GM23338 (cell line): Measurements from ENCODE around the gene C1orf87. TPM values are rescaled to one million over a fixed set of nuclear protein-coding genes. Genes with fewer than 3 reads are reported as not detected.

Source experiments
- EZH2phosphoT487 ChIP-seq: fragments of 200-600 bp; sonication (generic); IDR thresholded peaks from one replicate; pipeline ENCODE4 v1.8.1; 2018; ENCODE audit warnings: antibody characterized with exemption; ENCODE audit not compliant: unreplicated experiment
- JUNB ChIP-seq: IDR thresholded peaks from one replicate; pipeline ENCODE4 v1.6.1; 2016; ENCODE audit warnings: antibody characterized with exemption; ENCODE audit not compliant: unreplicated experiment
- POLR2AphosphoS5 ChIP-seq: IDR thresholded peaks from 2 replicates; pipeline ENCODE4 v1.6.1; 2016; ENCODE audit warnings: antibody characterized with exemption, low read depth
- STAT1 ChIP-seq: IDR thresholded peaks from one replicate; pipeline ENCODE4 v1.6.1; 2016; ENCODE audit warnings: antibody characterized with exemption; ENCODE audit not compliant: unreplicated experiment
- ZNF331 ChIP-seq: fragments of 250-450 bp; sonication (Bioruptor Pico); IDR thresholded peaks from 2 replicates; pipeline ENCODE4 v1.5.0; 2020; ENCODE audit warnings: low read depth, mild to moderate bottlenecking, moderate library complexity
- ZNF462 ChIP-seq: fragments of 250-450 bp; sonication (Bioruptor Pico); IDR thresholded peaks from 2 replicates; pipeline ENCODE4 v1.5.0; 2020; ENCODE audit warnings: mild to moderate bottlenecking, moderate library complexity
- polyA plus RNA-seq: library from polyadenylated mRNA; unstranded; fragments of >200 nt; fragmentation: Nextera tagmentation; extraction: Ambion mirVana; gene quantifications from 2 replicates; pipeline ENCODE4 v1.2.1, GENCODE V29; 2016
- small RNA-seq: library from RNA; depleted of rRNA; stranded (forward); fragments of <200 nt; gene quantifications from one replicate; pipeline ENCODE3, GENCODE V24; 2014; ENCODE audit warnings: low replicate concordance
- total RNA-seq: library from RNA; depleted of rRNA; stranded (reverse); fragments of >200 nt; shearing (Covaris generic); gene quantifications from 2 replicates; pipeline ENCODE4 v1.2.3, GENCODE V29; 2014; rRNA removed

Gene C1orf87
- total and polyA plus RNA-seq, 2 experiments from 2014 or later: 0.07 to 0.21 TPM

DNA sequence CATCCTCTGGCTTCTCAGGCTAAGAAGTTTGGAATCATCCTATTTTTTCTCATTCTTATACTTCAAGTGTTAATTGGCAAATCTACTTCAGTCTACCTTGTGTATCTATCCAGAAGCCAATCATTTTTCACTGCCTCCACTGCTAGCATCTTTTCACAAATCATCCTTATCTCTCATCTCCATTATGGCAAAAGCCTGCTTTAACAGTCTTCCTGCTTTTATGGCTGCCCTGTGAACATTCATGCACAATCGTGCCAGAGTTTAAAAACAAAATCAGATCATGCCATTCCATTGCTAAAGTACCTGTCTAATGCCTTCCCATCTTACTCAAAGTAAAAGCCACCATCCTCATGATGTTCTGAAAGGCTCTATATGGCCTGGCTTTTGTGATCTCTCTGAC, 127.8 kb downstream of the C1orf87 start (continued):
- TF ChIP-seq ZNF462 (CRISPR knock-in tag): no peak
- TF ChIP-seq JUNB: no peak
- TF ChIP-seq STAT1: no peak
- no peak for TF ChIP-seq EZH2phosphoT487
- no peak for TF ChIP-seq ZNF331 (CRISPR knock-in tag)
- no peak for TF ChIP-seq POLR2AphosphoS5

Small RNA genes lying within 50 kb of the gene (small RNA-seq; reads per million reads assigned to genes)
- not detected for gene RN7SL475P

Other genes with a start within 250 kb of the C1orf87 start
- gene CYP2J2, start 147.0 kb downstream of the C1orf87 start, total RNA-seq: 1.5 and 2.3 TPM in 2 replicates
- gene CYP2J2, start 147.0 kb downstream of the C1orf87 start, polyA plus RNA-seq: 1.1 and 1.4 TPM in 2 replicates